Uterus (tissue), 4 donors: Measurements from ENCODE around the gene CIROP. TPM values are rescaled to one million over a fixed set of nuclear protein-coding genes. Genes with fewer than 3 reads are reported as not detected.
A peak's percentile ranks its signal among the peaks of the same experiment; 100 is the strongest.

Experiments
- DNase-seq, 2 donors: peaks; one replicate each; pipeline ENCODE4 v3.0.0-alpha.2; 2019 to 2020
- H3K27ac ChIP-seq, 2 donors: fragments of 200-600 bp; sonication (generic); 1 replicate in 1 of 2; 2 replicates in 1 of 2; pipeline ENCODE4 v1.5.1; 2016 to 2018
- H3K27me3 ChIP-seq, 2 donors: fragments of 200-600 bp; sonication (generic); one replicate each; pipeline ENCODE4 v1.5.1; 2018 to 2019; ENCODE audit warnings: control low read depth in 1 of 2
- H3K36me3 ChIP-seq, 2 donors: fragments of 200-600 bp; sonication (generic); one replicate each; pipeline ENCODE4 v1.5.1; 2019; ENCODE audit warnings: control low read depth in 1 of 2
- H3K4me1 ChIP-seq, 2 donors: fragments of 200-600 bp; sonication (generic); one replicate each; pipeline ENCODE4 v1.5.1; 2018 to 2019; ENCODE audit warnings: control low read depth in 1 of 2
- H3K4me3 ChIP-seq, 2 donors: fragments of 200-600 bp; sonication (generic); 1 replicate in 1 of 2; 2 replicates in 1 of 2; pipeline ENCODE4 v1.5.1; 2018 to 2019; ENCODE audit warnings: mild to moderate bottlenecking in 1 of 2
- H3K9me3 ChIP-seq, 2 donors: fragments of 200-600 bp; sonication (generic); one replicate each; pipeline ENCODE4 v1.5.1; 2019; ENCODE audit warnings: control low read depth in 1 of 2
- CTCF ChIP-seq, 4 experiments: fragments of 200-600 bp in 2 of 4; fragments of 450-650 bp in 2 of 4; sonication (generic) in 2 of 4; IDR thresholded peaks; one replicate each; pipeline ENCODE4 v1.5.1; 2016 to 2019; ENCODE audit warnings: antibody characterized with exemption in 4 of 4, mild to moderate bottlenecking in 2 of 4, moderate library complexity in 1 of 4
- POLR2A ChIP-seq, 2 donors: fragments of 450-650 bp; IDR thresholded peaks; one replicate each; pipeline ENCODE4 v1.6.1; 2016; ENCODE audit warnings: antibody characterized with exemption in 2 of 2, mild to moderate bottlenecking in 1 of 2, moderate library complexity in 1 of 2
- intact Hi-C: fragments of 100-400 bp; cut with DNase I; formaldehyde crosslinking; loops from one replicate; pipeline ENCODE4 v1.15.1; 2023; ENCODE audit warnings: low total_unique reads
- total RNA-seq, 4 donors: library from RNA; depleted of rRNA in 3 of 4; stranded (reverse); fragments of >200 nt in 3 of 4; gene quantifications; one replicate each; pipeline versions ENCODE4 v1.1.0 to v1.2.4, GENCODE V29; 2014 to 2023
- donor health status: DM: yes; HTN: yes; CAD: no.

The CIROP gene
- total RNA-seq, 4 donors from 2014 or later = not detected

GRCh38 chr14:23137813-23138535 is 33.2 kb upstream of the CIROP start:
- no peak for DNase-seq

GRCh38 chr14:23137192-23137812 is 32.5 kb upstream of the CIROP start:
- peaks cover 1 to 5% of the 10 kb centered on the region in 2 donors for H3K4me1 ChIP-seq
- TF ChIP-seq CTCF (IDR thresholded peaks at IDR 0.05) = no peak
- no peak for TF ChIP-seq POLR2A (IDR thresholded peaks at IDR 0.05)
- no peaks in the 10 kb centered on the region for H3K27me3 ChIP-seq
- H3K4me3 ChIP-seq = no peak overlapping the region
- DNase-seq = no peak
- peak overlapping the region; percentile 58 to 96 for H3K27ac ChIP-seq
- no peaks in the 10 kb centered on the region for H3K36me3 ChIP-seq
- intact Hi-C loops = no loop called here
- no peaks in the 10 kb centered on the region for H3K9me3 ChIP-seq

More at GRCh38 chr14:23137813-23138535, 33.2 kb upstream of the CIROP start:
- Histone ChIP-seq H3K9me3 (no peaks in the 10 kb centered on the region), H3K27ac (peak overlapping the region; percentile 58 to 96), H3K4me3 (no peak overlapping the region), H3K4me1 (peaks cover 5 to 6% of the 10 kb centered on the region in 2 donors), H3K36me3 (no peaks in the 10 kb centered on the region), H3K27me3 (no peaks in the 10 kb centered on the region)
- TF ChIP-seq POLR2A (IDR thresholded peaks at IDR 0.05) (no peak), CTCF (IDR thresholded peaks at IDR 0.05) (no peak)
- intact Hi-C loops = no loop called here

GRCh38 chr14:23136566-23137133 is 31.9 kb upstream of the CIROP start:
- DNase-seq = no peak
- intact Hi-C loops = no loop called here
- Histone ChIP-seq H3K9me3 (no peaks in the 10 kb centered on the region), H3K27ac (peak overlapping the region in 1 of 2 donors; percentile 58), H3K4me3 (no peak overlapping the region), H3K4me1 (peaks cover 0 to 5% of the 10 kb centered on the region in 2 donors), H3K27me3 (no peaks in the 10 kb centered on the region), H3K36me3 (no peaks in the 10 kb centered on the region)
- TF ChIP-seq CTCF (IDR thresholded peaks at IDR 0.05) (no peak), POLR2A (IDR thresholded peaks at IDR 0.05) (no peak)

- H3K9me3 ChIP-seq = no peaks in the 10 kb centered on the region
- DNase-seq = no peak
- no peaks in the 10 kb centered on the region for H3K36me3 ChIP-seq
- TF ChIP-seq POLR2A (IDR thresholded peaks at IDR 0.05) (no peak), CTCF (IDR thresholded peaks at IDR 0.05) (no peak)
- no peak overlapping the region for H3K27ac ChIP-seq
- intact Hi-C loops = no loop called here
- no peaks in the 10 kb centered on the region for H3K4me1 ChIP-seq
- H3K27me3 ChIP-seq = no peaks in the 10 kb centered on the region
- H3K4me3 ChIP-seq = no peak overlapping the region
Measured at GRCh38 chr14:23132970-23133369, 28.2 kb upstream of the CIROP start.

GRCh38 chr14:23131482-23131881 is 26.7 kb upstream of the CIROP start:
- Histone ChIP-seq H3K27me3 (no peaks in the 10 kb centered on the region), H3K36me3 (no peaks in the 10 kb centered on the region), H3K9me3 (no peaks in the 10 kb centered on the region), H3K4me3 (no peak overlapping the region), H3K27ac (peak overlapping the region in 1 of 2 donors; percentile 21), H3K4me1 (peaks cover 0 to 4% of the 10 kb centered on the region in 2 donors)
- intact Hi-C loops = no loop called here
- no peak for DNase-seq
- TF ChIP-seq POLR2A (IDR thresholded peaks at IDR 0.05) (no peak), CTCF (IDR thresholded peaks at IDR 0.05) (no peak)
